HepG2 (cell line): ENCODE data around the gene ETS1. TPM values are rescaled to one million over a fixed set of nuclear protein-coding genes. Genes with fewer than 3 reads are reported as not detected.

Source experiments
- ATAC-seq: fragments of 200-7000 bp; cut with Tn5 transposase; 3 replicates; pipeline ENCODE4 v1.9.1; 2020; ENCODE audit warnings: mild to moderate bottlenecking, moderate library complexity
- BruUV-seq: library from RNA; stranded (reverse); fragments of 400-500 nt; replicated peaks from 2 replicates; lab custom pipeline; 2021; lab: Mats Ljungman, UMichigan
- CTCF ChIA-PET: fragments of 300-600 bp; formaldehyde crosslinking; extraction: SDS; loops from one replicate; lab custom pipeline; 2021; ENCODE audit warnings: low total read pairs, inconsistent platforms, low intra/inter-chr PET ratio; lab: Yijun Ruan, JAX
- POLR2A ChIA-PET: fragments of 350-600 bp; sonication (Branson Sonifier 250); formaldehyde crosslinking; loops from one replicate; lab custom pipeline; 2020; ENCODE audit warnings: antibody characterized with exemption, inconsistent platforms; lab: Yijun Ruan, JAX
- DNase-seq: peaks from one replicate; pipeline ENCODE4 v3.0.0-alpha.2; 2015; ENCODE audit warnings: low spot score
- FAIRE-seq: peaks from 3 replicates; lab custom pipeline; 2011; peaks lifted over from hg19 to GRCh38; lab: Jason Lieb, UNC
- H2AFZ ChIP-seq: one replicate; pipeline ENCODE4 v1.6.1; 2011; ENCODE audit warnings: low read length, inconsistent platforms
- H3K27ac ChIP-seq: fragments of 300-600 bp; 3 replicates; pipeline ENCODE4 v1.8.0; 2011; ENCODE audit warnings: mixed run types, mild to moderate bottlenecking, mixed read lengths, low read length, inconsistent platforms; ENCODE audit not compliant: insufficient read depth; ENCODE audit errors: extremely low read length
- H3K27me3 ChIP-seq, 2 experiments: fragments of 200-600 bp in 1 of 2; 2 replicates in 1 of 2; 3 replicates in 1 of 2; pipeline versions ENCODE4 v1.6.0 to v1.8.0; 2011; ENCODE audit warnings: low read length in 2 of 2, mild to moderate bottlenecking in 2 of 2, moderate library complexity in 2 of 2, inconsistent platforms in 1 of 2; ENCODE audit not compliant: insufficient read depth in 2 of 2, control insufficient read depth in 1 of 2
- H3K36me3 ChIP-seq, 2 experiments: fragments of 200-600 bp in 1 of 2; replicated peaks in 1 of 2; 2 replicates in 1 of 2; 3 replicates in 1 of 2; pipeline versions ENCODE4 v1.5.1 to v1.8.0; 2011; ENCODE audit warnings: low read length in 2 of 2, inconsistent platforms in 1 of 2; ENCODE audit not compliant: insufficient read depth in 2 of 2, control insufficient read depth in 1 of 2
- H3K4me1 ChIP-seq: 2 replicates; pipeline ENCODE4 v1.5.1; 2012; ENCODE audit warnings: low read length, inconsistent platforms; ENCODE audit not compliant: insufficient read depth
- H3K4me2 ChIP-seq: 2 replicates; pipeline ENCODE4 v1.6.0; 2011; ENCODE audit warnings: low read depth, low read length, inconsistent platforms
- H3K4me3 ChIP-seq, 3 experiments: fragments of 200-600 bp in 1 of 3; sonication (generic), shearing (Covaris generic) in 1 of 3; replicated peaks in 1 of 3; 2 replicates each; pipeline ENCODE4 v1.5.1; 2011 to 2016; ENCODE audit warnings: low read length in 3 of 3, inconsistent platforms in 2 of 3, low read depth in 2 of 3, mild to moderate bottlenecking in 2 of 3, control low read depth in 1 of 3, mixed read lengths in 1 of 3; ENCODE audit not compliant: insufficient read depth in 1 of 3
- H3K79me2 ChIP-seq: one replicate; pipeline ENCODE4 v1.6.1; 2011; ENCODE audit warnings: low read length, inconsistent platforms; ENCODE audit not compliant: insufficient read depth
- H3K9ac ChIP-seq: 2 replicates; pipeline ENCODE4 v1.6.0; 2011; ENCODE audit warnings: mild to moderate bottlenecking, low read depth, low read length, inconsistent platforms; ENCODE audit not compliant: insufficient read depth
- H3K9me3 ChIP-seq: 2 replicates; pipeline ENCODE4 v1.5.1; 2012; ENCODE audit warnings: mild to moderate bottlenecking, low read length
- H4K20me1 ChIP-seq: 2 replicates; pipeline ENCODE4 v1.6.0; 2011; ENCODE audit warnings: inconsistent platforms, mild to moderate bottlenecking, low read length, moderate library complexity; ENCODE audit not compliant: insufficient read depth
- HIC2 ChIP-seq: sonication (generic); formaldehyde crosslinking; IDR thresholded peaks from 2 replicates; pipeline ENCODE4 v1.9.0; 2022; ENCODE audit warnings: low read depth, missing genetic modification reagents
- JUN ChIP-seq: sonication (generic); formaldehyde crosslinking; IDR thresholded peaks from 2 replicates; pipeline ENCODE4 v1.4.0; 2020; ENCODE audit warnings: mild to moderate bottlenecking, missing genetic modification reagents
- NR2F6 ChIP-seq, 2 experiments: IDR thresholded peaks; 2 replicates each; pipeline ENCODE4 v1.6.1; 2016; ENCODE audit warnings: antibody characterized with exemption in 1 of 2, mild to moderate bottlenecking in 1 of 2
- NR3C1 ChIP-seq: sonication (generic); formaldehyde crosslinking; IDR thresholded peaks from 2 replicates; pipeline ENCODE4 v1.4.0; 2020; ENCODE audit warnings: missing genetic modification reagents
- PATZ1 ChIP-seq: sonication (generic); formaldehyde crosslinking; IDR thresholded peaks from 2 replicates; pipeline ENCODE4 v1.4.0; 2020; ENCODE audit warnings: missing genetic modification reagents
- PPARG ChIP-seq: conservative IDR thresholded peaks from 2 replicates; pipeline ENCODE4 v1.6.1; 2016; ENCODE audit warnings: missing biosample characterization, missing genetic modification reagents
- SCMH1 ChIP-seq: sonication (generic); formaldehyde crosslinking; IDR thresholded peaks from 2 replicates; pipeline ENCODE4 v1.9.0; 2021; ENCODE audit warnings: missing genetic modification reagents, mild to moderate bottlenecking, borderline replicate concordance
- SMARCE1 ChIP-seq: fragments of 450-650 bp; IDR thresholded peaks from 2 replicates; pipeline ENCODE4 v1.6.1; 2017; ENCODE audit warnings: borderline replicate concordance
- ZEB1 ChIP-seq: IDR thresholded peaks from 2 replicates; pipeline ENCODE4 v1.6.1; 2012; ENCODE audit warnings: mild to moderate bottlenecking, low read depth, inconsistent platforms; ENCODE audit not compliant: insufficient replicate concordance
- ZMYM2 ChIP-seq: sonication (generic); formaldehyde crosslinking; IDR thresholded peaks from 2 replicates; pipeline ENCODE4 v1.8.0; 2022; ENCODE audit warnings: mild to moderate bottlenecking, missing genetic modification reagents
- ZNF17 ChIP-seq: sonication (generic); formaldehyde crosslinking; IDR thresholded peaks from 2 replicates; pipeline ENCODE4 v1.5.0; 2020; ENCODE audit warnings: mild to moderate bottlenecking, missing genetic modification reagents
- ZNF501 ChIP-seq: sonication (generic); formaldehyde crosslinking; IDR thresholded peaks from 2 replicates; pipeline ENCODE4 v1.5.1; 2020; ENCODE audit warnings: mild to moderate bottlenecking, moderate library complexity, missing genetic modification reagents
- ZNF550 ChIP-seq: sonication (generic); formaldehyde crosslinking; IDR thresholded peaks from 2 replicates; pipeline ENCODE4 v1.4.0; 2020; ENCODE audit warnings: mild to moderate bottlenecking, missing genetic modification reagents, borderline replicate concordance
- ZNF572 ChIP-seq: sonication (generic); formaldehyde crosslinking; IDR thresholded peaks from 2 replicates; pipeline ENCODE4 v1.5.1; 2020; ENCODE audit warnings: mild to moderate bottlenecking, missing genetic modification reagents
- ZSCAN22 ChIP-seq: sonication (generic); formaldehyde crosslinking; IDR thresholded peaks from 2 replicates; pipeline ENCODE4 v1.4.0; 2020; ENCODE audit warnings: mild to moderate bottlenecking, missing genetic modification reagents
- ZSCAN30 ChIP-seq: sonication (generic); formaldehyde crosslinking; IDR thresholded peaks from 2 replicates; pipeline ENCODE4 v1.5.0; 2020; ENCODE audit warnings: mild to moderate bottlenecking, missing genetic modification reagents
- WGBS: methylation state at CpG from one replicate; pipeline ENCODE4 v1.1.6; 2017; ENCODE audit warnings: low lambda C conversion rate; 5-methylcytosine and 5-hydroxymethylcytosine counted together
- in situ Hi-C: cut with HindIII; loops from 2 replicates; pipeline ENCODE4 v1.10.0; 2017; ENCODE audit warnings: low pct_unique_long_range_greater_than_20kb; ENCODE audit not compliant: extremely low pct_ligation_motif_present
- intact Hi-C: fragments of 100-400 bp; cut with micrococcal nuclease; formaldehyde crosslinking; loops from one replicate; pipeline ENCODE4 v1.10.0; 2022; ENCODE audit not compliant: unreplicated experiment
- polyA plus RNA-seq, 8 experiments: library from polyadenylated mRNA; depleted of rRNA in 3 of 8; stranded (reverse) in 7 of 8; unstranded in 1 of 8; fragments of >200 nt; fragmentation: Illumina TruSeq in 4 of 8; extraction: Trizol in 4 of 8; gene quantifications; 2 replicates each; pipeline versions ENCODE4 v1.2.1 to v1.2.3, GENCODE V29; 2011 to 2016; ENCODE audit warnings: low read depth in 4 of 8, missing spikeins in 1 of 8, mixed read lengths in 1 of 8; ENCODE audit not compliant: insufficient read depth in 1 of 8
- total RNA-seq, 5 experiments: library from RNA; depleted of rRNA; stranded (reverse); fragments of >200 nt; fragmentation: Illumina TruSeq; extraction: Trizol; gene quantifications; 2 replicates each; pipeline ENCODE4 v1.2.3, GENCODE V29; 2016; ENCODE audit warnings: low read depth in 1 of 5
- TF ChIP-seq, protein P1 (sequence below): sonication (generic); formaldehyde crosslinking; IDR thresholded peaks from 2 replicates; pipeline ENCODE4 v1.8.0; 2022; ENCODE audit warnings: missing genetic modification reagents, low read depth, mild to moderate bottlenecking, borderline replicate concordance
- TF ChIP-seq, protein P2 (sequence below): IDR thresholded peaks from 2 replicates; pipeline ENCODE4 v1.6.1; 2016; ENCODE audit warnings: mild to moderate bottlenecking

The ETS1 gene
- total and polyA plus RNA-seq, 2 of the 13 experiments (the other 11 are each of a cell fraction or from before 2014, with no cell fraction given), result 0.18 to 0.34 TPM

DNA sequence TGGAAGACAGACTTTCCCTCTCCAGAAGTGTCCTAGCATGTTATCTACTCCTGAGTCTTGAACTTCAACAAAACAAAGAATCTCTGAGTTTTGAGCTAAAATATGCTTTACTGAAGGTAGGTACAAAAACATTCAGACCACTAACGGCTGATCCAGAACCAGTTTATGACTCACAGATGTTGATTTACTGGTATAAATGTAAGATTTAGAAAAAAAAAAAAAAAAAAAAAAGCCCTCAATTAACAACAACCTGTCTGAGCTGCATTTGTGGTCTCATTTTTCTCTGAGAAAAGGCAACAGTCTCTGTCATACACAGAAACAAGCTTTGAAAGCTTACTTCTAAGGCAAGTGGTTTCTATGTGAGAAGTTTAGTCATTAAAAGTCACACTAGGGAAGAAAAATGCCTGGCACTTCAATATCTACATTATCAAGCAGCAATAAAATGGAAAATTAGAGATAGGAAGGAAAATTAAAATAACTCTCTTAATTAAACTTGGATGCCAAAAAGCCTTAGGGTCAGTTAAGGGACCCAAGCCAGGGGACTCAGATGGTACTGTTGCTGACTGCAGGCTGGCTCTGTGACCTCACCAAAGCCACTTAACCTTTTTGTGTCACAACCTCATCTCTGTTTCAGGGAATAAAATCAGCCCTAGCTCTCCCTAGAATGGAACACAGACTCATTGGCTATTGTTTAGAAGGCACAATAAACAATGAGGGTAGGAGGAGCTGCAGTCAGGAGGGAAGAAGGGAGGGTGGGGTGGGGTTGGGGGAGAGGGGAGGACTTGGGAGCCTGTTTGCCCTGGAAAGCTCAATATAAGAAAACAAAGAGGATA, 61.7 kb downstream of the ETS1 start:
- peaks cover 8% of the 10 kb centered on the region for H3K4me1 ChIP-seq
- H3K4me3 ChIP-seq, result no peak overlapping the region
- CTCF ChIA-PET, result no interaction called here
- no peaks in the 10 kb centered on the region for H3K79me2 ChIP-seq
- no peak overlapping the region for H3K9ac ChIP-seq
- H3K4me2 ChIP-seq, result no peak overlapping the region
- H2AFZ ChIP-seq, result no peak overlapping the region
- no peak for ATAC-seq
- H3K9me3 ChIP-seq, result no peaks in the 10 kb centered on the region
- peaks cover 0 to 6% of the 10 kb centered on the region in 2 experiments; a peak in 4 of 5 replicates for H3K27me3 ChIP-seq
- H3K27ac ChIP-seq, result no peak overlapping the region
- TF ChIP-seq SCMH1 (CRISPR knock-in tag) (no peak), NR3C1 (no peak), PPARG (CRISPR knock-in tag) (no peak), ZNF572 (CRISPR knock-in tag) (no peak), ZNF501 (CRISPR knock-in tag) (no peak), PATZ1 (CRISPR knock-in tag) (no peak), JUN (CRISPR knock-in tag) (no peak), ZEB1 (no peak), ZMYM2 (CRISPR knock-in tag) (no peak), ZSCAN22 (CRISPR knock-in tag) (no peak), SMARCE1 (no peak), HIC2 (no peak), NR2F6 (IDR thresholded peaks at IDR 0.05) (no peak), NR2F6 (CRISPR knock-in tag; IDR thresholded peaks at IDR 0.05) (no peak), ZSCAN30 (CRISPR knock-in tag) (no peak), ZNF17 (no peak), ZNF550 (no peak)
- TF ChIP-seq, protein P1, sequence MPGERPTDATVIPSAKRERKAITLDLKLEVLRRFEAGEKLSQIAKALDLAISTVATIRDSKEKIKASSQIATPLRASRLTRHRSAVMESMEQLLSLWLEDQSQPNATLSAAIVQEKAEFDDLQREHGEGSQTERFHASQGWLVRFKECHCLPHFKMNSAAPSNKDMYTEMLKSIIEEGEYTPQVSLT (CRISPR knock-in tag), result no peak
- TF ChIP-seq, protein P2, sequence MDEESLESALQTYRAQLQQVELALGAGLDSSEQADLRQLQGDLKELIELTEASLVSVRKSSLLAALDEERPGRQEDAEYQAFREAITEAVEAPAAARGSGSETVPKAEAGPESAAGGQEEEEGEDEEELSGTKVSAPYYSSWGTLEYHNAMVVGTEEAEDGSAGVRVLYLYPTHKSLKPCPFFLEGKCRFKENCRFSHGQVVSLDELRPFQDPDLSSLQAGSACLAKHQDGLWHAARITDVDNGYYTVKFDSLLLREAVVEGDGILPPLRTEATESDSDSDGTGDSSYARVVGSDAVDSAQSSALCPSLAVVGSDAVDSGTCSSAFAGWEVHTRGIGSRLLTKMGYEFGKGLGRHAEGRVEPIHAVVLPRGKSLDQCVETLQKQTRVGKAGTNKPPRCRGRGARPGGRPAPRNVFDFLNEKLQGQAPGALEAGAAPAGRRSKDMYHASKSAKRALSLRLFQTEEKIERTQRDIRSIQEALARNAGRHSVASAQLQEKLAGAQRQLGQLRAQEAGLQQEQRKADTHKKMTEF (CRISPR knock-in tag), result no peak
- TF ChIP-seq, all 625 proteins: peak for 0
- in situ Hi-C loops, result no loop called here
- intact Hi-C loops, result no loop called here
- FAIRE-seq (no peak), DNase-seq (no peak)
- Histone ChIP-seq H3K36me3 (no peaks in the 10 kb centered on the region), H4K20me1 (no peaks in the 10 kb centered on the region)
- 0% methylated on average over 1 of the region's 1 CpG for WGBS
- POLR2A ChIA-PET, result no interaction called here
- BruUV-seq, result no TSS peak
